ENCODE measurements around the gene HOXA2. TPM values are rescaled to one million over a fixed set of nuclear protein-coding genes. Genes with fewer than 3 reads are reported as not detected.
A peak's percentile ranks its signal among the peaks of the same experiment; 100 is the strongest.

The HOXA2 gene
- total RNA-seq, 1 experiment from 2014 or later: 0.21 TPM

DNA sequence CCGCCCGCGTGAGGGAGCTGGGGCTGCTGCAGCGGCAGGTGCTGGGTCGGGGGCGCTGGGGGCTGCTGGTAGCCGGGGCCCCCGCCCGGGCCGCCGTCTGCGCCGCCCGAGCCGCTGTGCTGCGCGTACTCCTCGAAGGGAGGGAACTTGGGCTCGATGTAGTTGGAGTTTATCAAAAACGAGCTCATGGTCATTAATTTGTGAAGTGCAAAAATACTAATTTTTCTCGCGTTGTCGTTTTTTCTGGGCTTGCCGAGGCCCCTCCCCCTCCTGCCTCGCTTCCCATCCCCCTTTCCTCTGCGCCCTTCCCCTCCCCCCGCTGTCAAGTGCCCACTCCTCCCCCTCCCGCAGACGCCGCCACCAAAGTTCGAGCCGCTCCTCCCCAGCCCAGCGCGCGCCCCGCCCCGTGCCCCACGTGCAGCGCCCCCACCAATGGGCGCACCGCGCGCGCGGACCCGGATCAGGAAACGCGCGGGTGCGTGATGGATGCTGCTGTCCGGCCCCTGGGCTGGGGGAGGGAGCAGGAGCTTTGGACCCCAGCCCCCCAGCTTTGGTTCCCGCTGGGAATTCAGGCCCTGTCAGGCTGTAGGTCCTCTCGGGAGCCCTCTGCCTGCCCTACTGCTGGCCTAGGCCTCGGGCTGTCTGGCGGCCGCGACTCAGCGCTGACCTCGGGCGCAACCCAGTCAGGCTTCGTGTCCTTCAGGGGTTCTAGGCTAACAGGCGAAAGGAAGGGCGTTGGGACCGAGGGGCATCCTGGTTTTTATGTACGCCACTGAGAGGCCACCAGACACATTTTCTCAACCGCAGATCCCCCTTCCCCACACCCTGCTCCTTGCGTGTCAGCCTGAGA is 28.3 kb upstream of the HOXA2 start, which contains the start of gene HOXA4:
Gene HOXA4, minus strand, starts transcription at position 218 of the 850 bp plus-strand sequence. Its CDS starts 24 bp downstream, at position 194.
- peak; percentile 77 for DNase-seq (ENCODE audit: low read depth, low spot score)
- in situ Hi-C loops (cut with HindIII; ENCODE audit: low pct_unique_long_range_greater_than_20kb, low sequenced_read_pairs): no loop called here

DNA sequence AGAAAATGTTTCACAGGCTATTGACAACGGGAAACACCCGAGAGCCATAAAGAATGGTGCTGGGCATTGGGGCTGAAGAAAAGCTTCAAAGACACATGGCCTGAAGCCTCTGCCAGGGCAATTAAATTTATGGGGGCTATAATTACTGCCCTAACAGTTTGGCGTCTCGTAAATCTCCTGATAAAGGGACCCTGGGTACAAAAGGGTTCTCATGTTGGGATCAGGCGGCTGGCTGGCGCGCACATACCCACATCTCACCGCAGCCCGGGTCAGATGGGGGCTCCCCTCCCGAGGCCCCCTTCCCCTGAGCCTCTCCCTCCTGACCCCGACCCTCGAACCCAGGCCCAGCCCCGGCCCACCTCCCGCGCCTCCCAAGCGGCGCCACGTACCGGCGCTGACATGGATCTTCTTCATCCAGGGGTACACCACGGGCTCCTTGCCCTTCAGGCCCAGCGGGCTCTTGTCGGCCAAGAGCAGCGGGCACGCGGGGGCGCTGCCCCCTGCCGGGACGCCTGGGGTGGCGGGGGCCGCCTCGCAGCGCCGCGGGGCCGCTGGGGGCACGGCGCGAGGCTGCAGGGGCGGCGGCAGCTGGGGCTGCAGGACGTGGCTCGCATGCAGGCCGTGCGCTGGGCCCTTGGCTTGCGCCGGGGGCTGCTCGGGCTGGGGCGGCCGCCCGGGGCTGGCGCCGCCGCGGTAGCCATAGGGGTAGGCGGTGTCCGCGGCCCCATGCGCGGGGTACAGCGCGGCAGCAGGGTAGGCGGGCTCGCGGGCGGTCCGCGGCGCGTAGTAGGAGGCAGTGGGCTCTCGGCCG is 27.5 kb upstream of the HOXA2 start:
- DNase-seq (ENCODE audit: low read depth, low spot score): peak; percentile 24
- in situ Hi-C loops (cut with HindIII; ENCODE audit: low pct_unique_long_range_greater_than_20kb, low sequenced_read_pairs): loop anchor here (10.0 kb wide), 1 partner anchor 275 kb away; no protein-coding TSS in a partner anchor

DNA sequence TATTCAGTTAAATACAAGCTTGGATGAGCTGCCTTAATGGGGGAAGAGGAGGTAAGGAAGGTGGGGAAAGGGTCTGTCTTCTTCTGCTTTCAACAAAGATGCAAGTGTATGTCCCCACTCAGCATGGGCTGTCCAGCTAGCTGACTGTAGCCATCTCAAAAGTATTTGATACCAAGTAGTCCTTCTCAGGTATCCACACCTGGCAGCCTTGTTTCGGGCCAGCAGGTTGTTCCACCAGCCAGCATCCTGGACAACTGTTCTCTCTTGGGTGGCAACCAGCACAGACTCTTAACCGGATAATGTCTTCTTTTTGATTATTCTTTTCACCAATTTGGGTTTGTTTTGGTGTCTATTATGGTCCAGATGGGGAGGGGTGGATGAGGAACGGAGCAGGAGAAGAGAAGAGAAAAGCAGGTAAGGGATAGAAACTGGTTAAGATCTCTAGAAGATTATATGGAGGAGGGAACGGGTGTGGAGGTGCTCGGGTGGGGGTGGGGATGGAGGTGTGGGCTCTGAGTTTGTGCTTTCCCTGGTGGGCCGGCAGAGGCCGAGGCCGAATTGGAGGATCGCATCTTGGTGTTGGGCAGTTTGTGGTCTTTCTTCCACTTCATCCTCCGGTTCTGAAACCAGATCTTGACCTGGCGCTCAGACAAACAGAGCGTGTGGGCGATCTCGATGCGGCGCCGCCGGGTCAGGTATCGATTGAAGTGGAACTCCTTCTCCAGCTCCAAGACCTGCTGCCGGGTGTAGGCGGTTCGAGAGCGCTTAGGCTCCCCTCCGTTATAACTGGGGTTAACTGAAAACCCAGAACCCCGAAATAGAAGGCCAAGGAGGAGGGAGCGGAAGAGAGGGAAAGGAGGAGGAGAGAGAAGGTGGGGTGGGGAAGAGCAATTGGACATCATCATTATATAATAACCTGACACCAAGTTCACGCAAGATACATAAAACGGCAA is 26.6 kb upstream of the HOXA2 start:
- in situ Hi-C loops (cut with HindIII; ENCODE audit: low pct_unique_long_range_greater_than_20kb, low sequenced_read_pairs): loop anchor here (10.0 kb wide), 1 partner anchor 274 kb away; no protein-coding TSS in a partner anchor
- no peak for DNase-seq (ENCODE audit: low read depth, low spot score)

DNA sequence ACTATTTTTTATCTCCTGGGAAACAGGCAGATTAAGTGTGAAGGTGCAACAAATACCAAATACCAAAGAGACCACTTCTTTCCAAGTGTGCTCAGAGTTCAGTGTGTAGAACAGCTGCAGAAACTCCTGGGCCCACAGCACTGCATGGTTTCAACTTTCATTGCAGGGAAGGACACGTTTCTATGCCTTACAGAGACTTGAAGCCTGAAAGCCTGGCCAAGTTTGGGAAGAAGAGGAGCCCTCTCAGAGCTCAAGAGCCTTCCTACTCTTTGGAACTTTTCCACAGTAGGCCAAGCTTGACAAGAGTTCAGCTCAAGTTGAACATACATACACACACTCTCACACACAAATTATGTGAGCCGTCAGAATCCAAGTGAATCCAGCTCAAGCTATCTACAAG is 25.6 kb upstream of the HOXA2 start:
- in situ Hi-C loops (cut with HindIII; ENCODE audit: low pct_unique_long_range_greater_than_20kb, low sequenced_read_pairs): loop anchor here (10.0 kb wide), 1 partner anchor 273 kb away; no protein-coding TSS in a partner anchor
- no peak for DNase-seq (ENCODE audit: low read depth, low spot score)

DNA sequence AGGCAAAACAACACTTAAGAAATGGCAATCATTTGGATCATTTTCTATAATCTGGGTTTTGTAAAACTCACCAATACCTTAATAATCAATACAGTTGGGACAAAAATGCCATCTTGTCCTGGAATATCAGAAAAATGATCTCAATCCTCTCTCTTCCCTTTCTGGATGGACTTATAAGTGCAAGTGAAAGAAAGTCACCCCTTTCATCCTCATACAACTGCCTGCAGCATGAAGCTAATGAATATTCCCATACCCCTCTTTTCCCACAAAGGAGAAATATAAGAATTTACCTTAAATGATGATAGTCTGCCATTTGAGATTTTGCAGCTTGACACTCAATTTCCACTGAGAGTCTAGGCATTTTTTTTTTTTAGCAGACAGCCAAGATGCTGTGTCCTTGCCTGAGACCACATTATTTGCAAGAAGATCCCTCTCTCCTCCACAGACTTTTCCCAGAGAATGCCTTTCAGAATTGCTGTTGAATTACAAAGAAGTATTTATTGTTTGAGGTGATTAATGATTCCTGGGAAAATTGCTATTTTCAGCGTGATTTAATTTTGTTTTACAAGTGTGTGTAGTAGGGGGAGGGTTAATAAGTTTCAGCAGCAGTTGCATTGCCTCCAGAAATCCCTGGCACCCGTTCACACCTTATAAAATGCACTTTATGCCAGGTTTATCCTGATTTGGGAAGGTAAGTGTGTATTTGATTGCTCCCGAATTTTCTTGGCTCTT is 24.3 kb upstream of the HOXA2 start:
- DNase-seq (ENCODE audit: low read depth, low spot score): no peak
- in situ Hi-C loops (cut with HindIII; ENCODE audit: low pct_unique_long_range_greater_than_20kb, low sequenced_read_pairs): loop anchor here (10.0 kb wide), 1 partner anchor 272 kb away; no protein-coding TSS in a partner anchor

DNA sequence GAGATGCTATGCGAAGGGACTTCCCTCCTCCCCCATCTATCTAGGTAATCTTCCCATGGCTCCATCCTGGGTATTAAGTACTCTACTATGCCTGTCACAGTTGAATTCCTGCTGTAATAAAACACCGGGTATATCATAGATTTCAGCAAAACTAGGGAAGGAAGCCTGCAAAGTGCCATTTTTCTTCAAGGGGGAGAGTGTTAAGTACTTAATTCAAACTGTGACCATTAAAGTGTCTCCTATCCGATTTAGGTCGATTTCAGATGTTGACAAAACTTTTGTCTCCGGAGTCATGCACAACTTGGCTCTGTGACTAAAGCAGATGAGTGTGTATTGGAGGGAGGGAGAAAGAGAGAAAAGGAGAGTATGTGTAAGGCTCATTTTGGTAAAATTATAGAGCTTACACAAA is 23.5 kb upstream of the HOXA2 start:
- DNase-seq (ENCODE audit: low read depth, low spot score): no peak
- in situ Hi-C loops (cut with HindIII; ENCODE audit: low pct_unique_long_range_greater_than_20kb, low sequenced_read_pairs): loop anchor here (10.0 kb wide), 1 partner anchor 271 kb away; no protein-coding TSS in a partner anchor

DNA sequence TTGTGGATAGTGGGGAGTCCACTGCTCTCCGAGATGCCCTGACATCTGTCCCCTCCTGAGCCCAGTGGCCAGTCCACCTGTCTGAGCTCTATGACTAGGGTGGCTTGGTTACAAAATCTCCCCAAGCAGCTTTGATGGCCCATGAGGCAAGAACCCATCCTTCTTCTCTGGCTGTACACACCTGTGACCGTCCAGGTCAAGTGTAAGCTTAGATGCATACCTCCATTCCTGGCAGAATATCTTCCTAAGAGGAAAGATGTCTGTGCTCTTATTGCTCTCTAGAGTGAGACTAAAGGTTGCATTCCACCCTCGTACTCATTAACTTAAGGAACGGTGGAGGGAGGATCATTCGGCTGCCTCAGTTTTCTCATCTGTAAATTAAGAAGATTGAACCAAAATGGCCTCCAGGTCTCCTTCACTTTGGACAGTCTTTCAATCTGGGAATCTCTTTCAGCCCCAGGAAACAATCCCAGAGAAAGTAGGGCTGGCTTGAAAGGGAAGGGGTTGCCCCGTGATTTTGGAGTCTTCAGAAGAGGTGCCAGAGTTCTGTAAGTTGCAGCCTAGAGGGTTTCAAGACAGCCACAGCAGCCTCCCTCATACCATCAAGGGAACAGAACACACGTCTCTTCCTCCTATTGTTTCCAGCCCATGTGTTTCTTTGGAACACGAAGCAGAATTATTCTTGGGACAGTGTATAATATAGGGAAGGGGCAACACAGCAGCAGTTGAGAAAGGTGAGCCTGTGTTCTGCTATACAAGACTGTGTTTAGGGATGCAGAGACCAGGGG is 22.6 kb upstream of the HOXA2 start:
- DNase-seq (ENCODE audit: low read depth, low spot score): no peak
- in situ Hi-C loops (cut with HindIII; ENCODE audit: low pct_unique_long_range_greater_than_20kb, low sequenced_read_pairs): loop anchor here (10.0 kb wide), 1 partner anchor 270 kb away; no protein-coding TSS in a partner anchor

DNA sequence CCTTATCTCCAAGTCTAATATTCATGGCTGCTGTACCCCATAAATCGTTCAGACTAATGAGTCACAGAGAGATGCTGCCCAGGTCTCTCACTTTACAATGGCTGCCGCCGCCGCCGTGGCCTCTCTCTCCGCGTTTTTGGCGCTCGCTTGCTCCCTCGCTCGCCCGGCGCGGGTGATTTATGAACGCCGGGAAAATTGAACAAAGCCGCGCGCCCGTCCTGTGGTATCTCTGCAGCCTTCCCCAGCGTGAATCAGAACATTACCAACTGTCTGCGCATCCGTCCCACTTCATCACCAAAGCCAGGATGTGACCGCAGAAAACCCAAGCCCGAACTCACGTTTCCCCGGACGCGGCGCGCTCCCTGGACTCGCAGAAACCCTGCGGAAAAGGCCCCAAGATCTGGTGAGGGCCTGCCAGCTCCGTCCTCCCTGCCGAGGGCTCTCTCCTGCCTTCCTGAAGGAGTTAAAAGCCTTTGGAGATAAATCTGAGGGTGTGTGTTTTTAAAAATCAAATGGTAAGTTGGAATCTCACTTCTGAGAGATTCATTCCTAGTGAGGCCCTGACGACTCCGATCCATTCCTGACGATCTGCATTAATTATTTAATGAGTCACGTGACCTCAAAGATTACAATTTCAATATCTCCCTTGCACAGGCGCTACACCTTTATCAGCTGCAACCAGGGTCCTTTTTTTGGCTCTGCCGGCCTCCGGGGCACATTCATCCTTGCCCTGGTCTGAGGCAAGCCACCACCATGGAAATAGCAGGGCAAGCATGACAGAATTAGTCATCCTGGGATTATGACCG is 21.8 kb upstream of the HOXA2 start:
- no peak for DNase-seq (ENCODE audit: low read depth, low spot score)
- in situ Hi-C loops (cut with HindIII; ENCODE audit: low pct_unique_long_range_greater_than_20kb, low sequenced_read_pairs): loop anchor here (10.0 kb wide), 1 partner anchor 269 kb away; no protein-coding TSS in a partner anchor

DNA sequence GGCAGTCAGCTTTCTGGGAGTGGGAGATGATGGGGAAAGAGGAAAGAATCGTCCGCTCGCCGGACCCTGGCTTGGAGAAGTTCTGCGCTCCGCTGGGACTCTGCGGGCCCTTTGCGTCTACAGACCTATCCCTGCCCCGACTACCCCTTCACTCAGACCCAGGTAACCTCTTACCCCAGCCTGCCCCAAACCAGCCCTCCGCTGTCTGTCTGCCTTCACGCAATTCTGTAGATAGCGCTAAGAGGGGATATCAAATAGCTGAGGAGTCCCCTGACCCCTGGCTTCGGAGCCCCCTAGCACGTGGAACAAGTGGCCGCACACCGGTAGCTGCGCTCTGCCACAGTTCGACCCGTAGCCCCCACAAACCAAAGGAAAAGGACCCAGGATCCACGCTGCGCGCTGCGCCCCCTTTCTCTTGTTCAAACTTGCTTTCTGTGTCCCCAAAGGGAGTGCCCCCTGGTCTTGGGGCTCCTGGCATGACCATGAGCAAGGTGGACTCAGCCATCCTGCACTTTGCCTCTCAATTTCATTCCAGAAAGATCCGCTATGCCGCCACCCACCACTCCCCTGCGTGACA is 21.1 kb upstream of the HOXA2 start:
- no peak for DNase-seq (ENCODE audit: low read depth, low spot score)
- in situ Hi-C loops (cut with HindIII; ENCODE audit: low pct_unique_long_range_greater_than_20kb, low sequenced_read_pairs): loop anchor here (10.0 kb wide), 1 partner anchor 269 kb away; no protein-coding TSS in a partner anchor

DNA sequence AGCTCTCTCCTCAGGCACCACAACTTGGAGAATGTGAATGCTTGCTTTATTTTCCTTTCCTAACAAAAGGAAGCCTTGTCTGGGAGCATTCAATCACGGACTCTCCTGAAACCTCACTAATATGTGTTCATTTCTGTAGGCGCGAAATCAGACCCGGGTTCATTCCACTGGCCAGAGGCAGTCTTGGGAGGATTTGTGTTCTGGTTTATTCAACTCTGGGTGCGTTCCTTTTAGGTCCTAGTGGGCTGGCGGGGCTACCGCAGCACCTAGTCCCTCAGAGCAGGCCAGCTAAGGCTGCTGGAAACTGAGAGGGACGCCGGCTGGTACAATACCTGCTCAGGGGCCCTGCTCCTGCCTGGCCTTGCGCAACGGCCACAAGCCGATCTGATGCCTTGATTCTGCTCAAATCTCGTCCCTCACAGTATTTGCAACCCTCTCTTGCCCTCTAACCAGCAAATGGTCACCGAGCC is 20.6 kb upstream of the HOXA2 start:
- peak; percentile 92 for DNase-seq (ENCODE audit: low read depth, low spot score)
- in situ Hi-C loops (cut with HindIII; ENCODE audit: low pct_unique_long_range_greater_than_20kb, low sequenced_read_pairs): loop anchor here (10.0 kb wide), 1 partner anchor 268 kb away; no protein-coding TSS in a partner anchor

DNA sequence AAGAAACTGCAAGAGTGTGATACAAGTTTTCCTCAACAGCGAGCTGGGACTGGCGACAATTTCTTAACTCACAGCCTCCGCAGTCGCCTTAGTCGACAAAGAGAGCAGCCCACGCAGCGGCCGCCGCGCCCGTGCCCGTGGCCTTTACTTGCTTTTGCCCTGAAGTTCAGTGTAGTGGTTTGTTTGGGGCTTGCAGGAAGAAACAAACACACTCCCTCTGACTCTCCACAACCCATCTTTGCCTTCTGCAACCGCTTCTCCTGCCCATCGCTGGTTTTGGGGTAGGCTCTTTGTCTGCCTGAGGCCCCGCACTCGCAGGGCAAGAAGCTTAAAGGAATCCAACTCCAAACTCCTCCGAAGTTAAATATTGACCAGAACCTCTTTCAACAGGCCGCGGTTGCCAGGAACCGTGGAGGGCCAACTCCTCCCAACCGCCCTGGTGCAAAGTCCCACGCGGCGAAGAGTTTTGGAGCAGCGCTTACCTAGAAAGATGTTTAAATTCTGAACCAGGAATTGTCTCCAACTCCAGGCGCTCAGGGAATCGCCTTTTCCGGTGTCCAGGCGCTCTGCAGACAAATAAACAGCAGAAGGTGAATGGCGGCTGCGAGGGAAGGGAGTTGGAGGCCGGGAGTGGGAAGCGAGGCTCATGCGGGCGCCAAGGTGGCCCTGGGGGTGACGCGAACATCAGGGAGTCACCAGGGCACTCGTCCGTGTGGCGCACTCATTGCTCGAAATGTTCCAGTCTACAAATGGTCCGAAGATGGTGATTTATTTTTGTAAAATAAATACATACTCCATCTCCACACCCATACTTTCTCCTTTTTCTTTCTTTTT is 19.8 kb upstream of the HOXA2 start:
- no peak for DNase-seq (ENCODE audit: low read depth, low spot score)
- in situ Hi-C loops (cut with HindIII; ENCODE audit: low pct_unique_long_range_greater_than_20kb, low sequenced_read_pairs): loop anchor here (10.0 kb wide), 1 partner anchor 267 kb away; no protein-coding TSS in a partner anchor

DNA sequence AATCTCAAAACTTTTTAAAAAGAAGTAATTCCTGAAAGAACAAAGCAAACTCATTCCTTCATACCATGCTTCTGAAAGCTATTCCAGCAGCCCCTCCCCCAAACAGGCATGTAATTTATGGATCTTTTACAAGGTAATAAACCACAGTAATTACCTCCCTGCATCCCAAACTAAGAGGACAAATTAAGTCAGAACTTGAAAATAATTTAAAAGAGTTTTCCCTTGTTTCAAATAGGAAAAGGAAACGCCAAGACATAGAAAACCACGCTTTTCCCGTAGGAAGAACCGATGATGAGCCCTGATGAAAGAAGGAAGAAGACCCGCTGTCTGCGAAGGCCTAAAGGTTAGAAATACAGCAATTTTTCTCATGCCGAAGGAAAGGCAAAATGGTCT is 19.2 kb upstream of the HOXA2 start:
- in situ Hi-C loops (cut with HindIII; ENCODE audit: low pct_unique_long_range_greater_than_20kb, low sequenced_read_pairs): loop anchor here (10.0 kb wide), 1 partner anchor 267 kb away; no protein-coding TSS in a partner anchor
- no peak for DNase-seq (ENCODE audit: low read depth, low spot score)

DNA sequence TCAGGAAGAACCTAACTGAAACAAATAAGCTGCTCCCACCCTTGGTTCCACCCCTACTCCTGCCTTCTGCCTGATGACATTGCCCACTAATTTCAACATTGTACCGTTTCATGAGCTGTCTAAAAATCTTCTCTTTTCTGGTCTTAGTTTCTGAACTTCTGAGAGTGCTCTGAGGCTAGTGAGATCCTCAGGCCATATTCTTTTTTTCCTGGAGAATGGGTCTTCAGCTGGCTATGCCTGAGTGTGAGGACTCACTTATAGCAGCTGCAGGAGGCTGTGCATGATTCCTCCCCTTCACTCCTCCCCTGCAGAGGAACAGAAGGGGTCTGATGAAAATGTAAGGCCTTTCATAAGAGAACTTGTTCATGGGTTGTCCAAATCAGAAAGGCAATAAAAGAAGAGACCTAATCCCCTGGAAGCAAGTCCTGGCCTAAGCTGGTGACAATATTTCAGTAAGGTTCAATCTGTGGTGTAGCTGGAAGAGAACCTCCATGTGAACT is 17.0 kb upstream of the HOXA2 start:
- DNase-seq (ENCODE audit: low read depth, low spot score): no peak
- in situ Hi-C loops (cut with HindIII; ENCODE audit: low pct_unique_long_range_greater_than_20kb, low sequenced_read_pairs): no loop called here

All from SK-MEL-5 (cell line).